Pancreas (tissue), 10 donors: Measurements from ENCODE around the gene CDKAL1. TPM values are rescaled to one million over a fixed set of nuclear protein-coding genes. Genes with fewer than 3 reads are reported as not detected.

Source experiments
- ATAC-seq, 4 donors: fragments of 200-7000 bp; cut with Tn5 transposase; one replicate each; pipeline versions ENCODE4 v1.8.0 to v1.9.1; 2020; ENCODE audit warnings: mild to moderate bottlenecking in 4 of 4, moderate library complexity in 4 of 4
- DNase-seq, 6 donors: peaks; one replicate each; pipeline ENCODE4 v3.0.0-alpha.2; 2020
- FAIRE-seq: peaks from 2 replicates; lab custom pipeline; 2012; peaks lifted over from hg19 to GRCh38; lab: Jason Lieb, UNC
- H3K27ac ChIP-seq, 4 donors: fragments of 200-600 bp; sonication (generic); 1 replicate in 3 of 4; 2 replicates in 1 of 4; pipeline versions ENCODE4 v1.5.0 to v1.8.0; 2020
- H3K27me3 ChIP-seq, 4 donors: fragments of 200-600 bp; one replicate each; pipeline ENCODE4 v1.8.0; 2021
- H3K36me3 ChIP-seq, 3 donors: fragments of 200-600 bp; sonication (generic) in 1 of 3; one replicate each; pipeline versions ENCODE4 v1.5.0 to v1.8.0; 2020 to 2021
- H3K4me1 ChIP-seq, 3 donors: fragments of 200-600 bp; one replicate each; pipeline ENCODE4 v1.8.0; 2021
- H3K4me3 ChIP-seq, 4 donors: fragments of 200-600 bp; sonication (generic) in 2 of 4; one replicate each; pipeline versions ENCODE4 v1.5.0 to v1.8.0; 2020 to 2021
- H3K9me3 ChIP-seq, 4 donors: fragments of 200-600 bp; one replicate each; pipeline ENCODE4 v1.8.0; 2021
- CTCF ChIP-seq, 4 donors: fragments of 200-600 bp; sonication (generic) in 3 of 4; IDR thresholded peaks; one replicate each; pipeline versions ENCODE4 v1.5.0 to v1.8.0; 2021; ENCODE audit warnings: antibody characterized with exemption in 4 of 4
- WGBS, 2 donors: extraction: QIAGEN DNeasy Blood & Tissue Kit; methylation state at CpG; one replicate each; pipeline ENCODE4 v1.1.7; 2013; 5-methylcytosine and 5-hydroxymethylcytosine counted together
- intact Hi-C, 3 donors: fragments of 100-400 bp; cut with DNase I; formaldehyde crosslinking; loops; one replicate each; pipeline versions ENCODE4 v1.11.1 to v1.14.2; 2022
- polyA plus RNA-seq, 2 donors: library from polyadenylated mRNA; stranded (reverse); fragments of 200-250 nt; gene quantifications; one replicate each; pipeline ENCODE4 v1.2.3, GENCODE V29; 2013
- total RNA-seq, 6 donors: library from RNA; stranded (reverse); fragmentation: NEBNext Ultra II Directional in 4 of 6; extraction: Animal tissue kit (Norgen Biotek cat#: 25700) in 4 of 6; gene quantifications; one replicate each; pipeline versions ENCODE4 v1.2.1 to v1.2.4, GENCODE V29; 2021 to 2023
- donor health status: healthy with polysubstance abuse.
- donor health status: DM: no; HTN: no; CAD: no; lungs with moderate emphysema.
- donor health status: DM: no; HTN: no; CAD: no.
- donor health status: control.
- donor health status: control.
- donor health status: Bipolar disorder and iron deficiency.
- donor health status: DM: yes; HTN: yes; CAD: no.
- donor health status: DM: no; HTN: no; CAD: no.
- donor health status: DM: no; HTN: no; CAD: no.
- donor health status: DM: yes; HTN: yes; CAD: no.

CDKAL1 gene
- total and polyA plus RNA-seq, 8 donors: 3.3 to 11.7 (median 8.2) TPM

DNA sequence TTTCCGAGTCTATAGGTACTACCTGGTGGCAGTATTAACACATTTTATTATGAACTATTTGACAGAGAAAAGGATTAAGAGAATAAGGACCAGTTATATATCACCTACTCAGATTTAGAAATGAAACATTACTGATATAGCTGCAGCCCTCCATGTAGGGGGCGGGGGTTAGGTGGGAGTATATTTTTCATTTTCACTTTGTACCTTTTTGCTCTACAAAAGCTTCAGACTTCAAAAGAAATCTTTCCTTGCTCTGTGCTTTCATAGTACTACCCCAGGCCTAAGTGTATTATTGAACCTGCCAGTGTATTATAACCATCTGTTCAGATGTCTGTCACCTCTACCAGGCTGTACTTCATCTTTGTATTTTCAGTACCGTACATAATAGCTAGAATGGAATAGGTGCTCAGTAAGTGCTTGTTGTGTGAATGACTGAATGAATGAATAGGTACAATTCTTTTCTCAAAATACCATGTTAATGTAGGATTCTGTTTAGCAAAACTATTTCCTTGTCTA, 43.0 kb downstream of the CDKAL1 start:
- no peak for FAIRE-seq
- no peak overlapping the region for H3K27ac ChIP-seq

DNA sequence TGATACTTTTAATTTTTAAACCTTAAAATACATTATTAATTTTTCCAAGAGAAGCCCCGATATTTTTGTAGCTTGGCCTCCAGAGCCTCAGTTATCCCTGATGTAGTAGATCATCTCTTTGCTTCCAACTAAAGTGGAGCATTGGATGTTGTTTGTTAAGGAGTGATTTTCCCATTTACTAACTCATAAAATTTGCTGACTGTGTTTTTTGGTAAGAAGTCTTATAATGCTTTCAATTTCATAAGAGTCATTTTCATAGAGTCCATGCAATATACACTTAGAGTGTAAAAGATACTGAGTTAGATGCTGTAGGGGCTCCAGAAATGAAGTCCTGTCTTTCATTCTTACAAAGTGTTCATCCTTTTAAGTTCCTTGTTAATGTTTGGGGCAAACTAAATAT, 46.8 kb downstream of the CDKAL1 start:
- Histone ChIP-seq H3K4me3 (no peak overlapping the region), H3K27ac (no peak overlapping the region), H3K4me1 (peaks cover 0 to 10% (median 8%) of the 10 kb centered on the region in 3 donors), H3K27me3 (no peaks in the 10 kb centered on the region), H3K9me3 (no peaks in the 10 kb centered on the region), H3K36me3 (no peaks in the 10 kb centered on the region)
- intact Hi-C loops: no loop called here
- 97 to 98% methylated on average over 1 of the region's 1 CpG for WGBS, 2 donors
- no peak for TF ChIP-seq CTCF (IDR thresholded peaks at IDR 0.05)
- DNase-seq (no peak), ATAC-seq (no peak), FAIRE-seq (no peak)

More for the DNA sequence above, 43.0 kb downstream of the CDKAL1 start:
- H3K36me3 ChIP-seq: no peaks in the 10 kb centered on the region
- intact Hi-C loops: no loop called here
- H3K9me3 ChIP-seq: no peaks in the 10 kb centered on the region
- DNase-seq (no peak), ATAC-seq (no peak)
- peaks cover 6 to 35% (median 30%) of the 10 kb centered on the region in 3 donors for H3K4me1 ChIP-seq
- H3K4me3 ChIP-seq: no peak overlapping the region
- no peaks in the 10 kb centered on the region for H3K27me3 ChIP-seq
- TF ChIP-seq CTCF (IDR thresholded peaks at IDR 0.05): no peak
- whole genome bisulfite sequencing, 2 donors: 95 to 96% methylated on average over 3 of the region's 3 CpGs

DNA sequence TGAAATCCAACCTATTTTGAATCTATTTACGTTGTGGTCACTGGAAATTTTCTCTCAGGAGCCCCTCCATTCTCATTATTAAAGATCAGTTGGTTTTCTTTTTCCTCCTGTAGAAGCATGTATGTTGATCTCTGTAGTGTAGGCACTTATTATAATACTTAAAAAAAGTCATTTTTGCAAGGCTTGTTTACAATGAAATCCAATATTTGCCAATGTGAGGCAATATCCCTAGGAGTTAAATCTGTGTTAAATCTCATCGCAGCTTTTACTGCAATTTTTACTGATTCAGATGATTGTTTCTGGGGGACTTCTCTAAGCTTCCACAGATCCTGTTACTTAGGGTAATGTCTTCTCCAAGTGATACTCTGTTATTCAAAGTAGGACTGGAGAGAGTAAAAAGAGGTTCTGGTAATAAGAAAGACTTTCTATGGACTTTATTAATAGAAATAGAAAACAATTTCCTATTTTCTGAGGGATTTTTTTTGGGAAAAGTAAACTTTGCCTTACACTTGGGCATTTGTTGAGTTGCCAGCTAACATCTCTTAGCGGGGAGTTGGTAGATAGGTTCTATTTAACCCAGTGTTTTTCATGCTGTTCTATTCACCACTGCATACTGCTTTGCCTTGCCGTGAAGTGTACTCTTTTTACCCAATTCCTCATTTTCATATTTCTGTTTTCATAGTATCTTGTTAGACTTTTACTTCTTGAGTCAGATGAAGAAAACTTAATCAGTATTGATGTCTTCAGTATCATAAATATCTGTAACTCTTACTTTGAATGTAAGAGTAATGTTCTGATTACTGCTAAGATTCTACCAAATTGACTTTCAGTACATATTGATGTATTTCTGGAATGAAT, 48.6 kb downstream of the CDKAL1 start:
- Histone ChIP-seq H3K27ac (no peak overlapping the region), H3K9me3 (no peaks in the 10 kb centered on the region), H3K36me3 (no peaks in the 10 kb centered on the region), H3K4me3 (no peak overlapping the region), H3K27me3 (no peaks in the 10 kb centered on the region), H3K4me1 (peaks cover 0 to 7% (median 7%) of the 10 kb centered on the region in 3 donors)
- ATAC-seq (no peak), FAIRE-seq (no peak), DNase-seq (no peak)
- TF ChIP-seq CTCF (IDR thresholded peaks at IDR 0.05): no peak
- whole genome bisulfite sequencing, 2 donors: 78 to 81% methylated on average over 4 of the region's 4 CpGs
- intact Hi-C loops: no loop called here

- FAIRE-seq (no peak), ATAC-seq (no peak), DNase-seq (no peak)
- H3K9me3 ChIP-seq: no peaks in the 10 kb centered on the region
- TF ChIP-seq CTCF (IDR thresholded peaks at IDR 0.05): no peak
- no peak overlapping the region for H3K4me3 ChIP-seq
- WGBS, 2 donors: 33 to 40% methylated on average over 3 of the region's 3 CpGs
- no peaks in the 10 kb centered on the region for H3K27me3 ChIP-seq
- intact Hi-C loops: no loop called here
- peaks cover 0 to 7% (median 7%) of the 10 kb centered on the region in 3 donors for H3K4me1 ChIP-seq
- H3K36me3 ChIP-seq: no peaks in the 10 kb centered on the region
- H3K27ac ChIP-seq: no peak overlapping the region
Measured at GRCh38 chr6:20583444-20583800, 49.2 kb downstream of the CDKAL1 start.
